HEK293 (cell line): ENCODE data around the gene PTPRN2.

Source experiments
- MYNN ChIP-seq: fragments of 450-650 bp; formaldehyde crosslinking; IDR thresholded peaks from 2 replicates; pipeline ENCODE4 v1.5.1; 2016; ENCODE audit warnings: missing biosample characterization, missing genetic modification characterization, borderline replicate concordance
- ZNF514 ChIP-seq: fragments of 450-650 bp; formaldehyde crosslinking; IDR thresholded peaks from 2 replicates; pipeline ENCODE4 v1.5.1; 2016; ENCODE audit warnings: missing biosample characterization, missing genetic modification characterization
- ZNF548 ChIP-seq: fragments of 450-650 bp; formaldehyde crosslinking; IDR thresholded peaks from 2 replicates; pipeline ENCODE4 v1.5.1; 2016; ENCODE audit warnings: missing biosample characterization, missing genetic modification characterization
- TF ChIP-seq, protein P1 (sequence below): fragments of 450-650 bp; formaldehyde crosslinking; IDR thresholded peaks from 2 replicates; pipeline ENCODE4 v1.5.1; 2016; ENCODE audit warnings: missing biosample characterization, missing genetic modification characterization
- TF ChIP-seq, protein P2 (sequence below): fragments of 450-650 bp; formaldehyde crosslinking; IDR thresholded peaks from 2 replicates; pipeline ENCODE4 v1.5.1; 2016; ENCODE audit warnings: missing biosample characterization, missing genetic modification characterization
- TF ChIP-seq, protein P3 (sequence below): fragments of 450-650 bp; IDR thresholded peaks from 2 replicates; pipeline ENCODE4 v1.5.1; 2018; ENCODE audit warnings: missing biosample characterization, mild to moderate bottlenecking, missing genetic modification characterization

DNA sequence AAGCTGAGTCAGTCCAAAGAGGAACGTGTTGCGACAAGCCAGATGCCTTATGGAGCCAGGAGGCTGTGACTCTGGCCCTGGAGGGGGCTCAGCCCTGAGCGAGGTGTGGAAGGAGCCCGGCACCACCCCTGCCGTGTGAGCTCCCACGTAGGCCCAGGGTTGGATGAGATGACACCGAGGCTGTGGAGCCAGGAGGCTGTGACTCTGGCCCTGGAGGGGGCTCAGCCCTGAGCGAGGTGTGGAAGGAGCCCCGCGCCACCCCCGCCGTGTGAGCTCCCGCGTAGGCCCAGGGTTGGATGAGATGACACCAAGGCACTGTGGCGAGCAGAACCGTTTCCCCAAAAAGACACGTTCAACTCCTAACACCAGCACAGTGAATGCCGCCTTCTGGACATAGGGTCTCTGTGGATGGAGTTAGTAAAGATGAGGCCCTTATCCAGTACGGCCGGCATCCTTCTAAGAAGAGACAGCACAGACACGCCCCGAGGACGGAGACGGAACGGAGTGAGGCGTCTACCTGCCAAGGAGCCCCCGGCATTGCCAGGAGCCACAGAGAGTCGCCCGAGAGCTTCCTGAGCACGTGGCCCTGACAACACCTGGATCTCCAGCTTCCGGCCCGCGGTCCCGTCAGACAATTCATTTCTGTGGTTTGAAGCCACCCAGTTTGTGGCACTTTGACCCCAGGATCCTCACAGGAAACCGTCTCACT, 778.3 kb downstream of the PTPRN2 start:
- TF ChIP-seq ZNF548 (no peak), MYNN (tag by site-specific recombination) (no peak), ZNF514 (tag by site-specific recombination) (no peak)
- TF ChIP-seq, protein P1, sequence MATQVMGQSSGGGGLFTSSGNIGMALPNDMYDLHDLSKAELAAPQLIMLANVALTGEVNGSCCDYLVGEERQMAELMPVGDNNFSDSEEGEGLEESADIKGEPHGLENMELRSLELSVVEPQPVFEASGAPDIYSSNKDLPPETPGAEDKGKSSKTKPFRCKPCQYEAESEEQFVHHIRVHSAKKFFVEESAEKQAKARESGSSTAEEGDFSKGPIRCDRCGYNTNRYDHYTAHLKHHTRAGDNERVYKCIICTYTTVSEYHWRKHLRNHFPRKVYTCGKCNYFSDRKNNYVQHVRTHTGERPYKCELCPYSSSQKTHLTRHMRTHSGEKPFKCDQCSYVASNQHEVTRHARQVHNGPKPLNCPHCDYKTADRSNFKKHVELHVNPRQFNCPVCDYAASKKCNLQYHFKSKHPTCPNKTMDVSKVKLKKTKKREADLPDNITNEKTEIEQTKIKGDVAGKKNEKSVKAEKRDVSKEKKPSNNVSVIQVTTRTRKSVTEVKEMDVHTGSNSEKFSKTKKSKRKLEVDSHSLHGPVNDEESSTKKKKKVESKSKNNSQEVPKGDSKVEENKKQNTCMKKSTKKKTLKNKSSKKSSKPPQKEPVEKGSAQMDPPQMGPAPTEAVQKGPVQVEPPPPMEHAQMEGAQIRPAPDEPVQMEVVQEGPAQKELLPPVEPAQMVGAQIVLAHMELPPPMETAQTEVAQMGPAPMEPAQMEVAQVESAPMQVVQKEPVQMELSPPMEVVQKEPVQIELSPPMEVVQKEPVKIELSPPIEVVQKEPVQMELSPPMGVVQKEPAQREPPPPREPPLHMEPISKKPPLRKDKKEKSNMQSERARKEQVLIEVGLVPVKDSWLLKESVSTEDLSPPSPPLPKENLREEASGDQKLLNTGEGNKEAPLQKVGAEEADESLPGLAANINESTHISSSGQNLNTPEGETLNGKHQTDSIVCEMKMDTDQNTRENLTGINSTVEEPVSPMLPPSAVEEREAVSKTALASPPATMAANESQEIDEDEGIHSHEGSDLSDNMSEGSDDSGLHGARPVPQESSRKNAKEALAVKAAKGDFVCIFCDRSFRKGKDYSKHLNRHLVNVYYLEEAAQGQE (tag by site-specific recombination) = no peak
- TF ChIP-seq, protein P2, sequence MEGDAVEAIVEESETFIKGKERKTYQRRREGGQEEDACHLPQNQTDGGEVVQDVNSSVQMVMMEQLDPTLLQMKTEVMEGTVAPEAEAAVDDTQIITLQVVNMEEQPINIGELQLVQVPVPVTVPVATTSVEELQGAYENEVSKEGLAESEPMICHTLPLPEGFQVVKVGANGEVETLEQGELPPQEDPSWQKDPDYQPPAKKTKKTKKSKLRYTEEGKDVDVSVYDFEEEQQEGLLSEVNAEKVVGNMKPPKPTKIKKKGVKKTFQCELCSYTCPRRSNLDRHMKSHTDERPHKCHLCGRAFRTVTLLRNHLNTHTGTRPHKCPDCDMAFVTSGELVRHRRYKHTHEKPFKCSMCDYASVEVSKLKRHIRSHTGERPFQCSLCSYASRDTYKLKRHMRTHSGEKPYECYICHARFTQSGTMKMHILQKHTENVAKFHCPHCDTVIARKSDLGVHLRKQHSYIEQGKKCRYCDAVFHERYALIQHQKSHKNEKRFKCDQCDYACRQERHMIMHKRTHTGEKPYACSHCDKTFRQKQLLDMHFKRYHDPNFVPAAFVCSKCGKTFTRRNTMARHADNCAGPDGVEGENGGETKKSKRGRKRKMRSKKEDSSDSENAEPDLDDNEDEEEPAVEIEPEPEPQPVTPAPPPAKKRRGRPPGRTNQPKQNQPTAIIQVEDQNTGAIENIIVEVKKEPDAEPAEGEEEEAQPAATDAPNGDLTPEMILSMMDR = no peak
- TF ChIP-seq, protein P3, sequence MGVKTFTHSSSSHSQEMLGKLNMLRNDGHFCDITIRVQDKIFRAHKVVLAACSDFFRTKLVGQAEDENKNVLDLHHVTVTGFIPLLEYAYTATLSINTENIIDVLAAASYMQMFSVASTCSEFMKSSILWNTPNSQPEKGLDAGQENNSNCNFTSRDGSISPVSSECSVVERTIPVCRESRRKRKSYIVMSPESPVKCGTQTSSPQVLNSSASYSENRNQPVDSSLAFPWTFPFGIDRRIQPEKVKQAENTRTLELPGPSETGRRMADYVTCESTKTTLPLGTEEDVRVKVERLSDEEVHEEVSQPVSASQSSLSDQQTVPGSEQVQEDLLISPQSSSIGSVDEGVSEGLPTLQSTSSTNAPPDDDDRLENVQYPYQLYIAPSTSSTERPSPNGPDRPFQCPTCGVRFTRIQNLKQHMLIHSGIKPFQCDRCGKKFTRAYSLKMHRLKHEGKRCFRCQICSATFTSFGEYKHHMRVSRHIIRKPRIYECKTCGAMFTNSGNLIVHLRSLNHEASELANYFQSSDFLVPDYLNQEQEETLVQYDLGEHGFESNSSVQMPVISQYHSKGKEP (tag by site-specific recombination) = no peak
